T-helper 2 cell treated with Interferon-gamma antibody and Interleukin-4, amounts not matched to agents 100 ng/mL and 5 ng/mL, for 36 hours (primary cell): ENCODE measurements around the gene MINDY4. TPM values are rescaled to one million over a fixed set of nuclear protein-coding genes. Genes with fewer than 3 reads are reported as not detected.

ENCODE experiments used
- intact Hi-C: fragments of 100-400 bp; cut with micrococcal nuclease; formaldehyde crosslinking; loops from one replicate; pipeline ENCODE4 v1.15.1; 2023
- total RNA-seq: library from RNA; stranded (reverse); gene quantifications from 2 replicates; pipeline ENCODE4 v1.2.3, GENCODE V29; 2022

The MINDY4 gene
- total RNA-seq, 1 donor from 2014 or later = 1.2 TPM

GRCh38 chr7:30770845-30771173 lies 408 bp upstream of the MINDY4 start:
- intact Hi-C loops = loop anchor here (5.0 kb wide), 1 partner anchor 44 kb away; no protein-coding TSS in a partner anchor

- intact Hi-C loops = loop anchor here (5.0 kb wide), 1 partner anchor 45 kb away; no protein-coding TSS in a partner anchor
Observed at GRCh38 chr7:30771880-30772425, 736 bp downstream of the MINDY4 start.

GRCh38 chr7:30772984-30773383 lies 1.8 kb downstream of the MINDY4 start:
- intact Hi-C loops = loop anchor here (5.0 kb wide), 1 partner anchor 46 kb away; no protein-coding TSS in a partner anchor

GRCh38 chr7:30775992-30776391 lies 4.8 kb downstream of the MINDY4 start:
- intact Hi-C loops = no loop called here

GRCh38 chr7:30776971-30777370 lies 5.8 kb downstream of the MINDY4 start:
- intact Hi-C loops = no loop called here

- intact Hi-C loops = no loop called here
Observed at GRCh38 chr7:30778255-30779025, 7.2 kb downstream of the MINDY4 start.

GRCh38 chr7:30779574-30779973 lies 8.4 kb downstream of the MINDY4 start:
- intact Hi-C loops = no loop called here

- intact Hi-C loops = no loop called here
Observed at GRCh38 chr7:30780941-30781340, 9.7 kb downstream of the MINDY4 start.

- intact Hi-C loops = no loop called here
Observed at GRCh38 chr7:30782690-30783089, 11.5 kb downstream of the MINDY4 start.

GRCh38 chr7:30785786-30786185 lies 14.6 kb downstream of the MINDY4 start:
- intact Hi-C loops = no loop called here

GRCh38 chr7:30787486-30787885 lies 16.3 kb downstream of the MINDY4 start:
- intact Hi-C loops = no loop called here

GRCh38 chr7:30788640-30789333 lies 17.6 kb downstream of the MINDY4 start:
- intact Hi-C loops = no loop called here

GRCh38 chr7:30789334-30789711 lies 18.1 kb downstream of the MINDY4 start:
- intact Hi-C loops = no loop called here

- intact Hi-C loops = no loop called here
Observed at GRCh38 chr7:30790356-30790755, 19.1 kb downstream of the MINDY4 start.

- intact Hi-C loops = no loop called here
Observed at GRCh38 chr7:30791114-30791513, 19.9 kb downstream of the MINDY4 start.

GRCh38 chr7:30795161-30795948 lies 24.1 kb downstream of the MINDY4 start:
- intact Hi-C loops = no loop called here

- intact Hi-C loops = no loop called here
Observed at GRCh38 chr7:30796105-30796869, 25.1 kb downstream of the MINDY4 start.

GRCh38 chr7:30797176-30798040 lies 26.2 kb downstream of the MINDY4 start:
- intact Hi-C loops = no loop called here

- intact Hi-C loops = no loop called here
Observed at GRCh38 chr7:30799206-30799975, 28.2 kb downstream of the MINDY4 start.
